ENCODE data around the gene AP3M1.

AP3M1 gene

DNA sequence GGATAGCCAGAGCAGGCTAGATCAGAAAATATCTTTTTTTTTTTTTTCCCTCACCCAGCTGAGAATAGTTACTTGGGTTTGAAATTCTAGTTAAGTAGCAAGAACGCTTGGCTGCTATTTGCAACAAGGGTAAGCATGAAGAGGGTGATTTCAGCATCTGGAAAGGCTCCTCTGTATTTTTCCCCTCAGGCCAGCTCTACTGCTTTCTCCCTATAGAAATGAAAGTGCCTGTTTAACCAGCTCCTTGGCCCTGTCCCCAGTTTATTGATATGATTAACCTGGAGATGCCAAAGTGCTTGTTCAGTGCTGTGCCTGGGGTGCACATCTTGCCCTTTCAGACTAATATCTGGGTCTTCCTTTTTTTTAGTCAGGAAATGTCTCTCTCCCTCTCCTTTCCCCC is 37.1 kb downstream of the AP3M1 start:
- DNase-seq = no peak

DNA sequence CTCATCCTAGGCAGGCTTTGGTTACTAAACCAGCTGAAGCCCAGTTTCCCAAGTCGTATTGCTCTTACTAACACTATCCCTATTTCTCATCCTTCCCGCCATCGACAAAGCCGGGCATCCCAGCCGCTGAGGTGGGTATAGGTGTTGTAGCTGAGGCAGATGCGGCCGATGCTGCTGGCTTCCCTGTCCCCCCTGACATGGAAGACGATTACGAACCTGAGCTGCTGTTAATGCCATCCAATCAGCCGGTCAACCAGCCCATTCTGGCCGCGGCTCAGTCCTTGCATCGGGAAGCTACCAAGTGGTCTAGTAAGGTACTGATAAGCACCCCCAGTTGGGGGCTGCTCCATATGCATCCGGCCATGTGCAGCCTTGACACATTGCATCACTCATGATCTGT is 38.8 kb downstream of the AP3M1 start:
- DNase-seq = no peak

DNA sequence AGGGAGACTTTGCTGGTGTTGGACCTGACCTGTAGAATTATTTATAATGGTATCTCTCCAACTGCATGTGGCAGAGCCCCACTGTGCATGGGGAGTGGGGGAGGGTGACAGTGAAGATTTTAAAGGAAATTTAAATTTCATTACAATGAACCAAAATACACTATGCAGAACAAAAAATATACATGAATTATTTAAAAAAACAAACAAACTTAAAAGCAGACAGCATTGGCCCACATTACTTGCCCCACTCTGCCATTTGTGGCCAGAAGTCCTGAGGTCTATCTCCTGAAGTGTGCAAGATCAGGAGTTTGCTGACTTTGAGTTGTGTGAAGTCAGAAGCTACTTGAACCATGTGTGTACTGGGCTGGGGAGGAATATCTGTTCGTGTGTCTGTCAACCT is 40.5 kb downstream of the AP3M1 start:
- DNase-seq = no peak

DNA sequence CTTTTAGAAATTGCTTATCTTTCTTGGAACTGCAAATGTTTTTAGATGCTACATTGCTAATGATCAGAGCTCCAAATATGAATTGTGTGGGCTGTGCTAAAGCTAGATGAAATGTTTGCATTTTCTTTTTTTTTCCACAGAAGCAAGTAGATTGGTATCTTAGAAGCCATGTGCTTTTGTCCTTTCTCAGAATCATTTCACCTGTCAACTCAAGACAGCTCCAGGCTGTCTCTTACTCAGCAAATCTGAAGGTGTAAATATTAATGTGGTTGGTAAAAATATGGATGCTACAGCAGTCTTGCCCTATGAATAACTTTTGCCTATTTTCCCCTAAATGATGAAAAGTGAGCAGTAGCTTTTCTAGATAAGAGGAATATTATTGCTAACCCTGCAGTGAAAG is 41.2 kb downstream of the AP3M1 start:
- DNase-seq = no peak

DNA sequence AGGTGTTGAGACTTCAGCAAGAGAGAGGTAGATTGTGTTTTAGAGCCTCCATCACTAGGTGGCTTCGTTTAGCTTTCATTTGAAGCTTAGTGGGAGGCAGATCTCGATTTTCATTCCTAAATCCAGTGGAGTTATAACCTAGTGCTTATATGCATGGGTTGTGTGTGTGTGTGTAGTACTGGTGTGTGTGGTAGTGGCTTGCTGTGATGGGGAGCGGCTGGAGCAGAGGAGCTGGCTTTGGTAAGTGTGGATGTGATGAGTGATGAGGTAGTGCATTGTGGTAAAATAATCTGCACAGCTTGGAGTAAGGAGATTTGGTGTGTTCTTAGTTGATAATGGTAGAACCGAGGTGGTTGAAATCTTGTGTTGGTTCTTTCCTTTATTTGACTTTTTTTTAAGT is 43.2 kb downstream of the AP3M1 start:
- DNase-seq = no peak

DNA sequence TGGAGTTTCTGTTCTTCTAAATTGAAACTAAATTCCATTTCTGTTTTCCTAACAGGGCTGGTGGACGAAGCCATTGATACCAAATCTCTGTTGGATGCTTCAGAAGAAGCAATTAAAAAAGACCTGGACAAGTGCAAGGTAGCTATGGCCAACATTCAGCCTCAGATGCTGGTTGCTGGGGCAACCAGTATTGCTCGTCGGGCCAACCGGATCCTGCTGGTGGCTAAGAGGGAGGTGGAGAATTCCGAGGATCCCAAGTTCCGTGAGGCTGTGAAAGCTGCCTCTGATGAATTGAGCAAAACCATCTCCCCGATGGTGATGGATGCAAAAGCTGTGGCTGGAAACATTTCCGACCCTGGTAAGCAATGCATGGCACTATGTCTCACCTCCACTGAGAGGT is 45.6 kb downstream of the AP3M1 start:
- peak in 1 of 2 experiments; percentile 10 for DNase-seq

DNA sequence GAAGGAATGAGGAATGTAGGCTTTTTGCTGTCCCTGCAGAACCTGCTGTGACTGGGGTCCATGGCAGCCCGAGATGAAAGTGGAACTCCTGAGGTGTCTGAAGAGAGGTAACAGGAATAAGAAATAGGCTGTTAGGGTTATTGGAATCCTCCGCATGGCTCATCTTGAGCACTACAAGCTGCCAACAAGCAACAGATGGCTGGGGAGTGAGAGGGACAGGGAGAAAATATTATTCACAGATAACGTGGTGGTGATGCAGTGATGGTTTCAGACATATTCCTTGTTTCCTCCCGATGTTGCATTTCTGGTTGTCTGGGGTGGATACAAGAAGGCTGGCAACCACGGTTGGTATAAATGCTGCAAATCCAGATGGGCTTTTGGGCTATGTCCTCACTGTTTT is 46.1 kb downstream of the AP3M1 start:
- DNase-seq = peak in 1 of 2 experiments; percentile 19

DNA sequence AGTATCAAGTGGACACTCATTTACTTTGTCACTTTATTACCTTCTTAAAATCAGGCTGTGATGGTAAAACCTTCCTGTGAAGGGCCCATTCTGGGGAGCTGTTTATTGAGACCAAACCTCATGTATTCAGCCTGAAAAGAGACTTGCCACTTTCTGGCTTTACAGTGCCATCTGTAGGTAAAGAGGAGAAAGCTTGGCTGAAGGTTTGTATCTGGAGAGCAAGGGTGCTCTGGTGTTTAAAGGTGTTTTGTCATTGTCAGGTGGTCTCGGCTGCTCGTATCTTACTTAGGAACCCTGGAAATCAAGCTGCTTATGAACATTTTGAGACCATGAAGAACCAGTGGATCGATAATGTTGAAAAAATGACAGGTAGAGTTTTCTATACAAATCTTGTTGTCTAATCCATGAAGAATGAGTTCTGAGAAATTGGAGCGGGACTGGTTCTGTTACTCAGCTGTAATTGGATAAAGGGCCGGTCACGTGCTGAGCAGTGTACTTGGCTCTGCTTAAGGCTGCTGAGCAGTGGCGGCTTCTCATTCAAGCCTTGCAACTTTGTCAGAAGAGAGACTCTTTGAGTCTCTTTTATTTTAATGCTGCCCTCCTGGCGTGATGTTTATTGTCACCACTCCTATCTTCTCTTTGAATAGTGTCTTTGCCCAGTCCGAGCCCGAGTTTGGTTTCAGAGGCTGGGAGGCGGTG is 46.9 kb downstream of the AP3M1 start:
- no peak for DNase-seq

DNA sequence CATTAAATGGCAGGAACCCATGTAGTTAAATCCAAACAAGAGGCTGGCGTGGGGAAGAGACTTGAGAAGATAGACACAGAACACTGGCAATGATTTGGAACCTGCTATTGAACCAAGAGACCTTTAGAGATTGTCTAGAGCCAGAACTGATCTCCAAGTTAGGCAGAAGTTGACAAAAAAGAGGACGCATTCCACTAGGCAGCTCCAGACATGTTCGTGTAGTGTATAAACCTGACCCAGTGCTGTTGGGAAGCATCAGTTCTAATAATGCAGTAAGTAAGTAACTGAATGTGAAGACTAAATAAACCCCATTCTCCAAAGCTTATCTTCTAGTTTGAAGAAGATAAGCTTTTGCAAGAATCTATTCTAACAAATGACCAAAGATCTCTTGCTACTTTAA is 50.8 kb downstream of the AP3M1 start:
- no peak for DNase-seq

DNA sequence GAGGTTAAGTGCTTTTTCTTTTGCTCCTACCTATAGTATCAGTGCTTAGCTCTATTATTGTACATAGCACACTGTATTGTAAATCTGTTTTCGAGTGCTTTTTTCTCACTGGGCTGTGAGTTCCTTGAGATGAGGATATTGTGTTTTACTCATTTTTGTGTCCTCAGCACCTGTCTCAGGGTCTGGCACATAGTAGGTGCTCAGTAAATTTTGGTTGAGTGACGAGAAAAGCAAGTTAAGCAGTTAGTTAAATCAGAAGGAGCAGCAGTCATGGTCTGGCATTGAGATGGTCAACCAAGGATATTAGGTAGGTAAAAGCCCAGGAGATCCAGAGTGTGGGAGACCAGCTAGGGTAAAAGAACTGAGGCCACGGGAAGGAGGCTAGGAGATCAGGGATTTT is 51.2 kb downstream of the AP3M1 start:
- no peak for DNase-seq

DNA sequence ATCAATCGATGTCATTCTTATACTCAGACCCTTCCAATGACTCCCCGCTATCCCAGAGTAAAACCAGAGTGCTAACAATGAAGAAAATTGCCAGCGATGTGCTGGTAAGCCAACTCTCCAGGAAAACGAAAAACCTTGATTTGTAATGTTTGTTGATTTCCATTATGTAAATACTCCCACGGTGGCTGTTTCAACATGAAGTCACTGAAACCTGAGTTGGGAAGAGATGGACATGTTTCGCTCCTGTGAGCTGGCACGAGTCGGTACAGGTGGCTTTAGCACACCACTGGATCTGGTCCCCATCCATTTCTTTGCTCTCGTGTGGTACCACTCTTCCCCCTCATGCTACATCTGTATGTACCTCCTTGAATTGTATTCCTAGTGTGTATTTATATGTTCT is 52.9 kb downstream of the AP3M1 start:
- DNase-seq = no peak

DNA sequence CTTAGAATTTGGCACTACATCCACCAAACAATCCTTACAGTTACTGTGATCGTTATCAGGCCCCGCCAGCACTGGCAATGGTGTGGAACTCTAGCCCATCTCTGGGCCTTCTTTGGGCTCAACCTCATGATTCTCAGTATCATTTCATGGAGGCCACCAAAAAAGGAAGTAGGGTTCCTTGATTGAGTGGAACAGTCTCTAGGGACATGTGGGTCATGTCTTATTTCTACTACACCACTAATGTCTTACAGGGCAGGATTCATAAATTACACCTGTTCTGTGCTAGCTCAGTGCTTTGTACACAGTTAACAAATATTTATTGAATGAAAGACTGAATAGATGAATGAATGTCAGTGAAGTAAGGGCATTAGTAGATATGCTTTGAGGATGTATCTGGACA is 53.9 kb downstream of the AP3M1 start:
- no peak for DNase-seq

DNA sequence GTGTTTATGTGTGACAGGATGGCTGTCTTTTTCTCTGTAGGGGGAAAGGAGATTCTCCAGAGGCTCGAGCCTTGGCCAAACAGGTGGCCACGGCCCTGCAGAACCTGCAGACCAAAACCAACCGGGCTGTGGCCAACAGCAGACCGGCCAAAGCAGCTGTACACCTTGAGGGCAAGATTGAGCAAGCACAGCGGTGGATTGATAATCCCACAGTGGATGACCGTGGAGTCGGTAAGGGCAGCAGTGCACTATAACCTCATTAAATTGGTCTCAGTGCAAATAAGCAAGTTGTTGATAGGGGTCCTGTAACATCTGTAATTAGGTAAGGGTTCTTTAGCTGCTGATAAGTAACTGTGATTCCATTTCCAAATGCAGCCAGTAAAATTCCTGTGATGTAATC is 56.4 kb downstream of the AP3M1 start:
- DNase-seq = no peak

DNA sequence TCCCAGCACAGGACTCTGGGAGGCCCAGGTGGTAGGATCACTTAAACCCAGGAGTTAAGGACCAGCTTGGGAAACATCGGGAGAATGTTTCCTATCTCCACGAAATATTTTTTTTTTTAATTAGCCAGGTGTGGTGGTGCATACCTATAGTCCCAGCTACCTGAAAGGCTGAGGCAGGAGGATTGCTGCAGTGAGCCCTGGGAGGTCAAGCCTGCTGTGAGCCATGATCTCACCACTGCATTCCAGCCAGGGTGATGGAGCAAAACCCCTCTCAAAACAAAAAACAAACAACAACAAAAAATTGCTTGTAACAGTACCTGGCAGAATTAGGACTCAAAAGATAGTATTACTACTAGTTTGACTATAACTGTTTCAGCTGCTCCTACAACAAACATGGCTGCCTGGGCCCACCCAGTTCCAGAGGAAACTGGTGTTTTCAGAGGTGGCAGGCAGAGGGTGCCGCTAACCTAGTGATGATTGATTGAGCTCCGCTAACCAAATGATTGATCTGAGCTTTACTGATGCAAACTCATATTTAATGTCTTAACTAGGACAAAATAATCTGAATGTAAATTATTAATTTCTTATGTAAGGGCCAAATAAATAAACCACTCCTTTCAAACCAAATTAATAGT is 57.0 kb downstream of the AP3M1 start:
- no peak for DNase-seq

DNA sequence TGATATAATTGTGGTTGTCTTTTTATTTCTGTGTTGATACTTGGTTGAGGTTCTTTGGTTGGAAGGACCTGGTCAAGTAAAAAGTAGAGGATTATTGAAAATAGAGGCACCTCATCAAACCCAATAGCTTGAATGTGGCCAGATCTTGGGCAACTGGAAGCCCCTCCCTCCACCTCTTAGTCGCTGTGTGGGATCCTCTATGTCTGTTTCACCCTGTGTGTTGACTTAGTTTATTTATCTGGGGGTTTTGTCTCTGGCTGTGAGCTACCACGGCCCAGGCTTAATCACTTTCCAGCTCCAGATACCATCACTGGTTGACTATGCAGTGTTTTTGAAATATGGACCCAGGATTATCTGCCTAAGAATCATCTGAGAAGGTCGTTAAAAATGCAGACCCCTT is 58.3 kb downstream of the AP3M1 start:
- no peak for DNase-seq

DNA sequence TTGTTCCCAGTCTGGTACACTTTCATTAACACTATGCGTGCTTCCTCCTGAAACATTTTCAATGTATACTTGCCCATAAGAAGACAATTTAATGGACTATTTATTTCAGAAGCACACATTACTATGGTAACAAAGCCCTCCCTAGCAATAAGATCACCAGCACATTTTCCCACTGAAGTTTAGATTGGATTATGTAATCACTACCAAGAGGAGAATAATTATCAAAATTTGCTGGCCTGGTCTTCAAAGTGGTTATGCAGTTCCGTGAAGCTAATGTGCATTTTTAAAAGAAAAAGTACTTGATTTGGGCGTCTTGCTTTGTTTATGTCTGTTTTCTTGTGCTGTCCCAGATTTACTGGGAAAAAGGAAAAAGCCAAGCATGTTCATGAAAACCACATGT is 61.9 kb downstream of the AP3M1 start:
- no peak for DNase-seq

DNA sequence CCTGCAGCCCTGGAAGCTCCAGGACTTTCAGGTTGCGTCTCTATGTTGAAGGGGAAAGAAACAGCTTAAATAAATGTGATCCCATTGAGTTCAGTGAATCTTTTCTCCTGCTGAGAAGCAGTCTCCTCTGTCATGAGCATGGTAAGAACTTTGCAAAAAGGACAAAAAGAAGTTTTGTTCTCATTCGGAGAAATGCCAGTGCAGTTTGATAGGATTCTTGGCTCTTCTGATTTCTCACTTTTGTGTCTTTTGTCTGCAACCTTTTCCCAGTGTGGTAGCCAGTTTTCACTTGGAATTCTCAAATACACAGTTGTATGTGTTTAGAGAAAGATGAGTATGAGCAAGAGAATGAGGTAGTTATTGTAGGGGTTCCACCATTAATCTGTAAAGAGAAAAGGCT is 64.3 kb downstream of the AP3M1 start:
- DNase-seq = no peak

DNA sequence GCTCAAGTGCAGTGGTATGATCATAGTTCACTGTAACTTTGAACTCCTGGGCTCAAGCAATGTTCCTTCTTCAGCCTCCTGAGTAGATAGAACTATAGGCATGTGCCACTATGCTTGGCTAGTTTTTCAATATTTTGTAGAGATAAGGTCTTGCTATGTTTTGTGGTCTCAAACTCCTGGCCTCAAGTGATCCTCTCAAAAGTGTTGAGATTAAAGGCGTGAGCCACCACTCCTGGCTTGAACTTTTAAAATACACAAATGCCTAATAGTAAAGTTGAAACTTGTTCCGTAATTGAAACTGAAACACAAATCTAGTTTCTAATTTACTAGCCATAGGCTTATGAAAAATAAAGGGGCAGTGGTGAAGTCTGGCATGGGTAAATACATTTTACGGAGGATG is 65.7 kb downstream of the AP3M1 start:
- DNase-seq = no peak

DNA sequence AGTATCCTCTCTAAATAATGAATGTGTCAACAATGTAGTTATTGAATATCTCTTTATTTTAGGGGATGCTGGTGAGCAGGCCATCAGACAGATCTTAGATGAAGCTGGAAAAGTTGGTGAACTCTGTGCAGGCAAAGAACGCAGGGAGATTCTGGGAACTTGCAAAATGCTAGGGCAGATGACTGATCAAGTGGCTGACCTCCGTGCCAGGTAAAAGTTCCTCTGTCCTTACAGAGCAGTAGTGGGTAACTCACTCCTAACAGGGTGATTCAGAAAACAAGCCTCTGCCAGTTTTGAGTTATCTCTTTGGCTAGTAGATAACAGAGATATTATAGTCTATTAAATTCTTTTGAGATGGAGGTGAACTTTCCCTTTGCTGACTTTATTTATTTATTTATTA is 67.3 kb downstream of the AP3M1 start:
- no peak for DNase-seq

DNA sequence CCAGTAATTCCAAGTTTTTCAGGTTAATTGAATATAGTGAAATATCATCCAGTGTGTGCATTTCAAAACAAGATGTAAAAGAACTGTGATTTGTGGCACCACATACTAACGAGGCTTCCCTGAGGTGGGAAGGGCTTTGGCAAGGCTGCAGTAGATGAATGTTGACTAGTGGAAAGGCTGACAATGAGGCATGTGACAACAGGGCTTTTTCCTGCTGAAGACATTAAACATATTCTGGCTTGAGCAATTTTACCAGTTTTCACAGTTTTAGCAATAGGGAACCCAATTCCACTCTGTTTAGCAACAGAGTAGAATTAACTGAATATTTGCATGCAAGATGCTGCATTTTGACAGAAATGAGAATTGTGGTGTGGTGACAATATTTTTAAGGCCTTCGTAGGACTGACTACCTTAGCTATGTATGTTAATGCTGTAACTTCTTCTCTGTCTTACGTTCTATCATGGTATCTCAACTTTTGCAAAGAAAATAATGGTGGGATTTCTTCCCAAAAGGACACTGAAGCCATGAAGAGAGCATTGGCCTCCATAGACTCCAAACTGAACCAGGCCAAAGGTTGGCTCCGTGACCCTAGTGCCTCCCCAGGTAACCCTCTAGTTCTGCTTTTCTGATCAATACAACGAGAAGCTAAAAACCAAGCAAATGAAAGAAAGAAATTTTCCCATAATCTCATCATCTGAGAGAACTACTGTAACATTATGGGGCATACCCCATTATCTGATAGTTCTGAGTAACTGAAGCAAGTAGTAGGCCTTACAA is 68.5 kb downstream of the AP3M1 start:
- no peak for DNase-seq

DNA sequence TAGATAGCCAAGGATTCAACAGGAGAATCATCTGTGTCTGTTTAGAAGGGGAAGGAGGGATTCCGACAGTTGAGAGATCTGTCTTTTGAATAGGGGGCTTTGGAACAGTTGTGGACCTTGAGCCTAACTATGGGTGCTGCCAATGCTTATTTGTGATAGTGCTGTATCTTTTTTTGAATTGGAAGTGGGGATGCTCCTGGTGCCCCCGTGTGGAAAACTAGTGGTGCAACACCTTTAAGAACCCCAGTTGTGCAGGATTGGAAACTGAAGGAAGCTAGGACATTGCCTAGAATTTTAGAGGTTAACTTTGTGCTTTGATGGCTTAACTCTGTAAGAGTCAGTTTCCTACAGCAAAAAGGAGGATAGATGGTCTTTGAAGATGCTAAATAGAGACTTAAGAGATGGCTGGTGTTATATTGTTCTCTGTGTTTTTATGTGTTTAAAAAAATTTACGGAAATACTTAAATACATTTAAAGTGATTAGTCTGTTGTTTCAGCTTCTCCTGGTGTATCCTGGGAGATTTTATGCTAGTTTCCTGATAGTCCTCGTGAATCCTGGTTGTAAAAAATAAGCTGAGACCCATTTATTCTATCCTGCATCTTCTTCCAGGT is 69.3 kb downstream of the AP3M1 start:
- peak in 1 of 2 experiments; percentile 21 for DNase-seq

DNA sequence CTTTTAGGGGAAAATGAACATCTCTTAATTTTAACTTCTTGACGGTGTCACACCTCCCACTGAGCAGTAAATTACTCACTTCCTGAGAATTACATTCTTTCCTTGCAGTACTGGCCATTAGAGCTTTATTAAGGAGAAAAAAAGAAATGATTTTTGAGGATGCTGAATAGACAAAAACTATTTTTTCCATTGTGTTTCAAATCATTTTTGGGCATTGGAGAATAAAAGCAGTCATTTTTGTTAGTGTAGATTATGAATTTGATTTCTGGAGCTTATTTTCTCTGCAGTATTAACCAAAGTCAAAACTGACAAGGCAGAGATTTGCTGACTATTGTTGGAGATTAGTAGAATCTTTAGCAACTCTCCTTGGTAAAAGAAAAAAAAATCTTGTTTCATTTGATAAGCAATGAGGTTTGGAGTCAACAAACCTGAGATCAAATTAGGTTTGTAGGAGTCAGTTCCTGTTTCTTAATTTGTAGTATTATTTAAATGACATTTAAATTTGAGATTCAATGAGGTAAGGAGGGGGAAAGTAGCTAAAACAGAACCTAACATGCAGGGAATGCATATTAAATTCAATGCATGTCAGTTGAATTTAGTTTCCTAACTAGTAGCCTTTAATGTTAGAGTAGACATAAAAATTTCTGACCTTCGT is 70.6 kb downstream of the AP3M1 start:
- DNase-seq = no peak

Measured in cerebellar nuclear complex (tissue), 1 donor.